Body of pancreas (tissue), 4 donors: ENCODE data around the gene TIGD2.

Source experiments
- POLR2A ChIP-seq, 3 donors: fragments of 450-650 bp; IDR thresholded peaks; one replicate each; pipeline ENCODE4 v1.6.1; 2016; ENCODE audit warnings: antibody characterized with exemption in 3 of 3, mild to moderate bottlenecking in 2 of 3
- TF ChIP-seq, protein P1 (sequence below), 7 experiments: fragments of 450-650 bp in 4 of 7; fragments of 200-600 bp in 3 of 7; sonication (generic) in 3 of 7; IDR thresholded peaks; one replicate each; pipeline ENCODE4 v1.5.1; 2016 to 2019; ENCODE audit warnings: antibody characterized with exemption in 7 of 7

DNA sequence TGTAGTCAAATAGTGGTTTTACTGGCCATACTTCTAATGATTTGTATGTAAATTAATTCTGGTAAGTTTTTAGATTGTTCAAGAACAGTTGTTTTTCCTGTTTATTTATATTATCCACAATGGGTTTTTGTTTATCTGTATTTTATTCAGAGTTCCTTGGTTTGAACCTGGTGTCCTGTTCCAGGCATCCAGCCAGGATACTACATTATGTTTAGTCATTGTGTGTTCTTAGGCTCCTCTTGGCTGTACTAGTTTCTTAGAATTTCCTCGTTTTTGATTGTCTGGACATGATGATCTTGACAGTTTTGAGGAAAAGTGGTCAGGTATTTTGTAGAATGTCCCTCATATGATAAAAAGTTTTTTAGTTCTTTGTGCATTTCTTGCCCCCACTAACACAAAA lies 7.8 kb downstream of the TIGD2 start:
- TF ChIP-seq, protein P1, sequence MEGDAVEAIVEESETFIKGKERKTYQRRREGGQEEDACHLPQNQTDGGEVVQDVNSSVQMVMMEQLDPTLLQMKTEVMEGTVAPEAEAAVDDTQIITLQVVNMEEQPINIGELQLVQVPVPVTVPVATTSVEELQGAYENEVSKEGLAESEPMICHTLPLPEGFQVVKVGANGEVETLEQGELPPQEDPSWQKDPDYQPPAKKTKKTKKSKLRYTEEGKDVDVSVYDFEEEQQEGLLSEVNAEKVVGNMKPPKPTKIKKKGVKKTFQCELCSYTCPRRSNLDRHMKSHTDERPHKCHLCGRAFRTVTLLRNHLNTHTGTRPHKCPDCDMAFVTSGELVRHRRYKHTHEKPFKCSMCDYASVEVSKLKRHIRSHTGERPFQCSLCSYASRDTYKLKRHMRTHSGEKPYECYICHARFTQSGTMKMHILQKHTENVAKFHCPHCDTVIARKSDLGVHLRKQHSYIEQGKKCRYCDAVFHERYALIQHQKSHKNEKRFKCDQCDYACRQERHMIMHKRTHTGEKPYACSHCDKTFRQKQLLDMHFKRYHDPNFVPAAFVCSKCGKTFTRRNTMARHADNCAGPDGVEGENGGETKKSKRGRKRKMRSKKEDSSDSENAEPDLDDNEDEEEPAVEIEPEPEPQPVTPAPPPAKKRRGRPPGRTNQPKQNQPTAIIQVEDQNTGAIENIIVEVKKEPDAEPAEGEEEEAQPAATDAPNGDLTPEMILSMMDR (IDR thresholded peaks at IDR 0.05), result no peak
- TF ChIP-seq POLR2A (IDR thresholded peaks at IDR 0.05), result no peak
